Stimulated activated CD8-positive, alpha-beta memory T cell treated with anti-CD3 and anti-CD28 coated beads, Interleukin-15, amount 100 ng/mL, for 1 hour (primary cell): ENCODE measurements around the gene HS3ST5.

ENCODE experiments used
- DNase-seq: peaks from one replicate; pipeline ENCODE4 v3.0.0-alpha.2; 2020; ENCODE audit warnings: low read depth

Gene HS3ST5

GRCh38 chr6:114194362-114195026 is 148.3 kb downstream of the HS3ST5 start:
- no peak for DNase-seq

GRCh38 chr6:114187563-114187962 is 155.3 kb downstream of the HS3ST5 start:
- DNase-seq = no peak

- no peak for DNase-seq
Observed at GRCh38 chr6:114181664-114182063, 161.2 kb downstream of the HS3ST5 start.

- no peak for DNase-seq
Observed at GRCh38 chr6:114179411-114179810, 163.4 kb downstream of the HS3ST5 start.

GRCh38 chr6:114176726-114177125 is 166.1 kb downstream of the HS3ST5 start:
- DNase-seq = no peak

GRCh38 chr6:114172576-114173260 is 170.1 kb downstream of the HS3ST5 start:
- no peak for DNase-seq

- no peak for DNase-seq
Observed at GRCh38 chr6:114171473-114171872, 171.3 kb downstream of the HS3ST5 start.

- no peak for DNase-seq
Observed at GRCh38 chr6:114170958-114171387, 171.8 kb downstream of the HS3ST5 start.

GRCh38 chr6:114170372-114170771 is 172.5 kb downstream of the HS3ST5 start:
- no peak for DNase-seq

- DNase-seq = no peak
Observed at GRCh38 chr6:114169763-114170162, 173.1 kb downstream of the HS3ST5 start.

GRCh38 chr6:114167583-114168576 is 174.9 kb downstream of the HS3ST5 start:
- no peak for DNase-seq

GRCh38 chr6:114164207-114164606 is 178.6 kb downstream of the HS3ST5 start:
- no peak for DNase-seq

GRCh38 chr6:114162691-114163347 is 180.0 kb downstream of the HS3ST5 start:
- no peak for DNase-seq

GRCh38 chr6:114160881-114161280 is 181.9 kb downstream of the HS3ST5 start:
- no peak for DNase-seq

GRCh38 chr6:114159727-114160126 is 183.1 kb downstream of the HS3ST5 start:
- no peak for DNase-seq

GRCh38 chr6:114158838-114159694 is 183.8 kb downstream of the HS3ST5 start:
- no peak for DNase-seq

- DNase-seq = no peak
Observed at GRCh38 chr6:114158411-114158810, 184.4 kb downstream of the HS3ST5 start.

GRCh38 chr6:114157848-114158247 is 185.0 kb downstream of the HS3ST5 start:
- no peak for DNase-seq

- no peak for DNase-seq
Observed at GRCh38 chr6:114155763-114156162, 187.1 kb downstream of the HS3ST5 start.

- DNase-seq = no peak
Observed at GRCh38 chr6:114154812-114155211, 188.0 kb downstream of the HS3ST5 start.

GRCh38 chr6:114153448-114153847 is 189.4 kb downstream of the HS3ST5 start:
- DNase-seq = no peak
